ENCODE data around the gene CORO2B.

GRCh38 chr15:68620721-68621527 lies 42.1 kb downstream of the CORO2B start:
- no peak for TF ChIP-seq CTCF (IDR thresholded peaks at IDR 0.05)
- no peak for TF ChIP-seq POLR2A (IDR thresholded peaks at IDR 0.05)
